Central memory CD4-positive, alpha-beta T cell (primary cell): ENCODE measurements around the gene SYCE3.

ENCODE experiments used
- DNase-seq: peaks from one replicate; pipeline ENCODE4 v3.0.0; 2022

SYCE3 gene

GRCh38 chr22:50517495-50518260 is 45.0 kb downstream of the SYCE3 start:
- no peak for DNase-seq

- no peak for DNase-seq
These were observed 45.8 kb downstream of the SYCE3 start for GRCh38 chr22:50516891-50517290.

- no peak for DNase-seq
These were observed 46.7 kb downstream of the SYCE3 start for GRCh38 chr22:50516068-50516467.

GRCh38 chr22:50513175-50513574 is 49.5 kb downstream of the SYCE3 start:
- DNase-seq: no peak

- no peak for DNase-seq
These were observed 53.8 kb downstream of the SYCE3 start for GRCh38 chr22:50508897-50509296.

- peak; percentile 95 for DNase-seq
These were observed 54.5 kb downstream of the SYCE3 start, which contains the start of gene NCAPH2 for GRCh38 chr22:50507991-50508884. NCAPH2 (plus strand) TSS chr22:50508224; CDS start chr22:50508338, 114 bp downstream.

- DNase-seq: peak; percentile 88
These were observed 55.2 kb downstream of the SYCE3 start, which contains the start of gene LMF2 for GRCh38 chr22:50507421-50507990. LMF2 (minus strand) TSS chr22:50507702; CDS start chr22:50507675, 27 bp downstream.

- DNase-seq: no peak
These were observed 55.9 kb downstream of the SYCE3 start for GRCh38 chr22:50506611-50507420.

GRCh38 chr22:50505776-50506610 is 56.7 kb downstream of the SYCE3 start:
- DNase-seq: no peak

GRCh38 chr22:50505276-50505775 is 57.4 kb downstream of the SYCE3 start:
- no peak for DNase-seq

GRCh38 chr22:50504369-50505211 is 58.1 kb downstream of the SYCE3 start:
- DNase-seq: no peak

GRCh38 chr22:50503475-50504145 is 59.1 kb downstream of the SYCE3 start:
- DNase-seq: no peak

GRCh38 chr22:50502628-50503474 is 59.9 kb downstream of the SYCE3 start:
- DNase-seq: no peak

GRCh38 chr22:50502096-50502495 is 60.6 kb downstream of the SYCE3 start:
- no peak for DNase-seq
